Liver (tissue), 3 donors: Measurements from ENCODE around the gene CHRNB1.

Experiments used
- CTCF ChIP-seq: fragments of 150-350 bp; IDR thresholded peaks from 2 replicates; pipeline ENCODE4 v1.5.1; 2017; ENCODE audit warnings: improper control_type of control experiment, low read depth, low read length; ENCODE audit not compliant: missing input control
- EGR1 ChIP-seq, 2 donors: IDR thresholded peaks; 2 replicates each; pipeline ENCODE4 v1.6.1; 2016 to 2018; ENCODE audit warnings: antibody characterized with exemption in 2 of 2, low read depth in 2 of 2
- FOXA1 ChIP-seq: IDR thresholded peaks from 2 replicates; pipeline ENCODE4 v1.6.1; 2016; ENCODE audit warnings: antibody characterized with exemption
- HNF4A ChIP-seq, 2 donors: conservative IDR thresholded peaks; 2 replicates each; pipeline ENCODE4 v1.6.1; 2016; ENCODE audit warnings: antibody characterized with exemption in 2 of 2, mild to moderate bottlenecking in 2 of 2
- JUND ChIP-seq, 2 donors: IDR thresholded peaks; 2 replicates each; pipeline ENCODE4 v1.6.1; 2016; ENCODE audit warnings: antibody characterized with exemption in 2 of 2
- REST ChIP-seq: IDR thresholded peaks from 2 replicates; pipeline ENCODE4 v1.6.1; 2016; ENCODE audit warnings: antibody characterized with exemption, mild to moderate bottlenecking
- RXRA ChIP-seq, 2 donors: IDR thresholded peaks; 2 replicates each; pipeline ENCODE4 v1.6.1; 2017 to 2018; ENCODE audit warnings: antibody characterized with exemption in 2 of 2, mild to moderate bottlenecking in 1 of 2
- SP1 ChIP-seq: IDR thresholded peaks from 2 replicates; pipeline ENCODE4 v1.6.1; 2018; ENCODE audit warnings: antibody characterized with exemption, mild to moderate bottlenecking
- TAF1 ChIP-seq: conservative IDR thresholded peaks from 2 replicates; pipeline ENCODE4 v1.6.1; 2016; ENCODE audit warnings: antibody characterized with exemption, mild to moderate bottlenecking
- YY1 ChIP-seq: IDR thresholded peaks from 2 replicates; pipeline ENCODE4 v1.6.1; 2016; ENCODE audit warnings: antibody characterized with exemption, mild to moderate bottlenecking
- TF ChIP-seq, protein P1 (sequence below): IDR thresholded peaks from 2 replicates; pipeline ENCODE4 v1.6.1; 2016; ENCODE audit warnings: antibody characterized with exemption
- donor health status: healthy.
- donor health status: healthy.

GRCh38 chr17:7496470-7497183 lies 51.8 kb downstream of the CHRNB1 start:
- TF ChIP-seq CTCF (no peak), RXRA (IDR thresholded peaks at IDR 0.05) (no peak), SP1 (no peak), TAF1 (no peak), JUND (IDR thresholded peaks at IDR 0.05) (no peak), REST (no peak), FOXA1 (no peak), YY1 (no peak), EGR1 (IDR thresholded peaks at IDR 0.05; ENCODE audit: low read depth in 2 of 2) (no peak), HNF4A (conservative IDR thresholded peaks at IDR 0.05) (no peak)
- TF ChIP-seq, protein P1, sequence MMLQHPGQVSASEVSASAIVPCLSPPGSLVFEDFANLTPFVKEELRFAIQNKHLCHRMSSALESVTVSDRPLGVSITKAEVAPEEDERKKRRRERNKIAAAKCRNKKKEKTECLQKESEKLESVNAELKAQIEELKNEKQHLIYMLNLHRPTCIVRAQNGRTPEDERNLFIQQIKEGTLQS = no peak
